ENCODE measurements around the gene TMEM81.

TMEM81 gene

DNA sequence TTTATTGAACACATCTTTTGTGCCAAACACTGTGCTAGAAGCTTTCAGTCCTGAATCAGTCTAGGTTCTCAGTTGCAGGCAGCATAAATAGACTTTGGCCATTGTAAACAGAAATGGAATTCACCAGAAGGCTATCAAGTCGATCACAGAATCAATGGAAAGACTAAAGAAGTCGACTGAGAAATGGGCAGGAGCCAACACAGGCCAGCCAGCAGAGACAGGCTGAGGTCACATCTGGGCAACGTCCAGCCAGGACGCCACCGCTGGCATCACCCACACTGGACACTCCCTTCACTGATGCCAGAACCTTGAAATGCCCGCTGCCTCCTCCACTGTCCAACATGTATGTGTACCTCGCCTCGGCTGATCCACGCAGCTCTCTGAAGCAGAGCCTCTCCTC, 46.7 kb downstream of the TMEM81 start:
- TF ChIP-seq, protein P1, sequence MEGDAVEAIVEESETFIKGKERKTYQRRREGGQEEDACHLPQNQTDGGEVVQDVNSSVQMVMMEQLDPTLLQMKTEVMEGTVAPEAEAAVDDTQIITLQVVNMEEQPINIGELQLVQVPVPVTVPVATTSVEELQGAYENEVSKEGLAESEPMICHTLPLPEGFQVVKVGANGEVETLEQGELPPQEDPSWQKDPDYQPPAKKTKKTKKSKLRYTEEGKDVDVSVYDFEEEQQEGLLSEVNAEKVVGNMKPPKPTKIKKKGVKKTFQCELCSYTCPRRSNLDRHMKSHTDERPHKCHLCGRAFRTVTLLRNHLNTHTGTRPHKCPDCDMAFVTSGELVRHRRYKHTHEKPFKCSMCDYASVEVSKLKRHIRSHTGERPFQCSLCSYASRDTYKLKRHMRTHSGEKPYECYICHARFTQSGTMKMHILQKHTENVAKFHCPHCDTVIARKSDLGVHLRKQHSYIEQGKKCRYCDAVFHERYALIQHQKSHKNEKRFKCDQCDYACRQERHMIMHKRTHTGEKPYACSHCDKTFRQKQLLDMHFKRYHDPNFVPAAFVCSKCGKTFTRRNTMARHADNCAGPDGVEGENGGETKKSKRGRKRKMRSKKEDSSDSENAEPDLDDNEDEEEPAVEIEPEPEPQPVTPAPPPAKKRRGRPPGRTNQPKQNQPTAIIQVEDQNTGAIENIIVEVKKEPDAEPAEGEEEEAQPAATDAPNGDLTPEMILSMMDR (IDR thresholded peaks at IDR 0.05; ENCODE audit: insufficient read depth, low read length, missing control alignments): no peak
- no peak overlapping the region for H3K4me3 ChIP-seq (ENCODE audit: low read depth, low read length)
- POLR2A ChIA-PET: no interaction called here
- CTCF ChIA-PET: interaction anchor here (5.9 kb wide), 1 partner anchor 24 kb away, joined by 47 read pairs; no protein-coding TSS in a partner anchor
- no peak for DNase-seq (ENCODE audit: low read depth, low spot score)
